Smooth muscle cell of the brain vasculature (primary cell): ENCODE data around the gene XPO6.

Experiments used
- DNase-seq: peaks from one replicate; pipeline ENCODE4 v3.0.0-alpha.2; 2012; ENCODE audit warnings: low read depth, low spot score

XPO6 gene

GRCh38 chr16:28110977-28111376 lies 100.8 kb downstream of the XPO6 start:
- no peak for DNase-seq

GRCh38 chr16:28110479-28110878 lies 101.3 kb downstream of the XPO6 start:
- no peak for DNase-seq

GRCh38 chr16:28110074-28110473 lies 101.7 kb downstream of the XPO6 start:
- DNase-seq, result no peak

- DNase-seq, result no peak
Observed at GRCh38 chr16:28108590-28109247, 103.0 kb downstream of the XPO6 start.

- DNase-seq, result no peak
Observed at GRCh38 chr16:28107232-28107631, 104.5 kb downstream of the XPO6 start.

GRCh38 chr16:28106467-28107215 lies 105.1 kb downstream of the XPO6 start:
- DNase-seq, result no peak

- DNase-seq, result no peak
Observed at GRCh38 chr16:28105954-28106353, 105.8 kb downstream of the XPO6 start.

GRCh38 chr16:28105297-28105696 lies 106.5 kb downstream of the XPO6 start:
- no peak for DNase-seq

GRCh38 chr16:28104404-28104803 lies 107.4 kb downstream of the XPO6 start:
- no peak for DNase-seq

- DNase-seq, result no peak
Observed at GRCh38 chr16:28103516-28104170, 108.1 kb downstream of the XPO6 start.

GRCh38 chr16:28101533-28101890 lies 110.3 kb downstream of the XPO6 start:
- DNase-seq, result no peak

- no peak for DNase-seq
Observed at GRCh38 chr16:28100810-28101532, 110.8 kb downstream of the XPO6 start.

- no peak for DNase-seq
Observed at GRCh38 chr16:28098959-28099945, 112.5 kb downstream of the XPO6 start.

GRCh38 chr16:28098171-28098958 lies 113.4 kb downstream of the XPO6 start:
- DNase-seq, result no peak

GRCh38 chr16:28096983-28097899 lies 114.5 kb downstream of the XPO6 start:
- DNase-seq, result no peak

GRCh38 chr16:28093385-28093725 lies 118.4 kb downstream of the XPO6 start:
- no peak for DNase-seq

- no peak for DNase-seq
Observed at GRCh38 chr16:28092721-28093384, 118.9 kb downstream of the XPO6 start.

GRCh38 chr16:28091656-28092055 lies 120.1 kb downstream of the XPO6 start:
- DNase-seq, result no peak
